Endothelial cell of umbilical vein (primary cell): Measurements from ENCODE around the gene CCSER1. TPM values are rescaled to one million over a fixed set of nuclear protein-coding genes. Genes with fewer than 3 reads are reported as not detected.

ENCODE experiments used
- BruUV-seq: library from RNA; stranded (reverse); fragments of 400-500 nt; replicated peaks from 2 replicates; lab custom pipeline; 2021; lab: Mats Ljungman, UMichigan
- CTCF ChIA-PET: fragments of 300-600, 350-600 bp; sonication (Branson Sonifier 250); formaldehyde crosslinking; loops from one replicate; lab custom pipeline; 2021; ENCODE audit warnings: antibody characterized with exemption, inconsistent platforms; lab: Charles Lee
- POLR2A ChIA-PET: fragments of 300-600, 350-600 bp; sonication (Branson Sonifier 250); formaldehyde crosslinking; loops from one replicate; lab custom pipeline; 2021; ENCODE audit warnings: antibody characterized with exemption, inconsistent platforms; lab: Charles Lee
- DNase-seq: peaks from one replicate; pipeline ENCODE4 v3.0.0-alpha.2; 2011; ENCODE audit warnings: low read depth, low spot score
- FAIRE-seq: peaks from 2 replicates; lab custom pipeline; 2011; peaks lifted over from hg19 to GRCh38; lab: Jason Lieb, UNC
- H2AFZ ChIP-seq: 2 replicates; pipeline ENCODE4 v1.6.0; 2012; ENCODE audit warnings: low read depth, low read length, control low read depth, inconsistent platforms
- H3K27ac ChIP-seq: 2 replicates; pipeline ENCODE4 v1.5.1; 2011; ENCODE audit warnings: low read depth, mild to moderate bottlenecking, control low read depth, low read length, moderate library complexity; ENCODE audit not compliant: insufficient read depth
- H3K27me3 ChIP-seq, 2 experiments: 2 replicates each; pipeline versions ENCODE4 v1.6.0 to v1.6.1; 2011; ENCODE audit warnings: low read length in 2 of 2, mixed read lengths in 1 of 2; ENCODE audit not compliant: control insufficient read depth in 2 of 2, insufficient read depth in 2 of 2
- H3K36me3 ChIP-seq, 2 experiments: 2 replicates in 1 of 2; 3 replicates in 1 of 2; pipeline ENCODE4 v1.5.1; 2011; ENCODE audit warnings: low read length in 2 of 2, mild to moderate bottlenecking in 1 of 2, moderate library complexity in 1 of 2; ENCODE audit not compliant: control insufficient read depth in 2 of 2, insufficient read depth in 2 of 2; ENCODE audit errors: extremely low read depth in 1 of 2
- H3K4me1 ChIP-seq: 3 replicates; pipeline ENCODE4 v1.5.1; 2011; ENCODE audit warnings: mild to moderate bottlenecking, low read length; ENCODE audit not compliant: control insufficient read depth, insufficient read depth; ENCODE audit errors: extremely low read depth
- H3K4me2 ChIP-seq: 2 replicates; pipeline ENCODE4 v1.6.1; 2011; ENCODE audit warnings: low read length, control low read depth, mixed read lengths; ENCODE audit not compliant: insufficient read depth
- H3K4me3 ChIP-seq, 3 experiments: fragments of 200-600 bp in 1 of 3; sonication (generic), shearing (Covaris generic) in 1 of 3; replicated peaks in 1 of 3; 2 replicates each; pipeline ENCODE4 v1.5.1; 2011 to 2016; ENCODE audit warnings: control low read depth in 3 of 3, low read length in 3 of 3, mild to moderate bottlenecking in 2 of 3, inconsistent platforms in 1 of 3, low read depth in 1 of 3, moderate library complexity in 1 of 3; ENCODE audit not compliant: insufficient read depth in 1 of 3
- H3K79me2 ChIP-seq: 2 replicates; pipeline ENCODE4 v1.6.0; 2012; ENCODE audit warnings: low read length, inconsistent platforms; ENCODE audit not compliant: control insufficient read depth, insufficient read depth
- H3K9ac ChIP-seq: replicated peaks from 2 replicates; pipeline ENCODE3; 2011; ENCODE audit warnings: low read length, control low read depth; ENCODE audit not compliant: insufficient read depth; ENCODE audit errors: extremely low read depth
- H3K9me1 ChIP-seq: replicated peaks from 3 replicates; pipeline ENCODE4 v1.6.0; 2011; ENCODE audit warnings: mild to moderate bottlenecking, low read length; ENCODE audit not compliant: control insufficient read depth, insufficient read depth; ENCODE audit errors: extremely low read depth
- H3K9me3 ChIP-seq: replicated peaks from 2 replicates; pipeline ENCODE4 v1.5.1; 2012; ENCODE audit warnings: low read length, inconsistent platforms; ENCODE audit not compliant: control insufficient read depth, insufficient read depth
- H4K20me1 ChIP-seq: replicated peaks from 2 replicates; pipeline ENCODE3; 2011; ENCODE audit warnings: mild to moderate bottlenecking, low read length; ENCODE audit not compliant: control insufficient read depth, insufficient read depth; ENCODE audit errors: extremely low read depth
- CTCF ChIP-seq, 2 donors: IDR thresholded peaks; 1 replicate in 1 of 2; 2 replicates in 1 of 2; pipeline ENCODE4 v1.5.1; 2011; ENCODE audit warnings: low read length in 2 of 2, mild to moderate bottlenecking in 2 of 2, moderate library complexity in 2 of 2, control low read depth in 1 of 2, inconsistent platforms in 1 of 2, low read depth in 1 of 2; ENCODE audit not compliant: insufficient read depth in 1 of 2; ENCODE audit errors: extremely low read depth in 1 of 2
- EZH2 ChIP-seq: IDR thresholded peaks from 2 replicates; pipeline ENCODE4 v1.6.1; 2012; ENCODE audit warnings: borderline replicate concordance, low read depth, mild to moderate bottlenecking, moderate library complexity, low read length, inconsistent platforms; ENCODE audit not compliant: severe bottlenecking
- FOS ChIP-seq: IDR thresholded peaks from 2 replicates; pipeline ENCODE4 v1.6.1; 2011; ENCODE audit warnings: mild to moderate bottlenecking, low read length, moderate library complexity, borderline replicate concordance; ENCODE audit not compliant: insufficient read depth
- GATA2 ChIP-seq: IDR thresholded peaks from 2 replicates; pipeline ENCODE4 v1.7.0; 2011; ENCODE audit warnings: low read depth, mild to moderate bottlenecking, moderate library complexity, mixed read lengths, low read length; ENCODE audit not compliant: insufficient read length, insufficient read depth
- JUN ChIP-seq: IDR thresholded peaks from 2 replicates; pipeline ENCODE4 v1.6.1; 2011; ENCODE audit warnings: borderline replicate concordance, low read depth; ENCODE audit not compliant: insufficient read length, insufficient read depth
- MYC ChIP-seq: IDR thresholded peaks from one replicate; pipeline ENCODE4 v1.6.1; 2011; ENCODE audit warnings: mild to moderate bottlenecking, low read depth, low read length
- POLR2A ChIP-seq: IDR thresholded peaks from 2 replicates; pipeline ENCODE4 v1.6.1; 2012; ENCODE audit warnings: low read depth, mild to moderate bottlenecking, control low read depth, low read length
- POLR2AphosphoS5 ChIP-seq: IDR thresholded peaks from 2 replicates; pipeline ENCODE4 v1.6.1; 2012; ENCODE audit warnings: low read depth, mild to moderate bottlenecking, control low read depth, low read length, moderate library complexity; ENCODE audit not compliant: insufficient read depth
- dilution Hi-C: fragments of 300-500 bp; cut with MboI; formaldehyde crosslinking; loops from one replicate; pipeline ENCODE4 v1.15.0; 2019; ENCODE audit warnings: low sequenced_read_pairs; ENCODE audit not compliant: extremely low pct_ligation_motif_present
- intact Hi-C: fragments of 100-400 bp; cut with micrococcal nuclease; formaldehyde crosslinking; loops from one replicate; pipeline ENCODE4 v1.10.0; 2022
- polyA plus RNA-seq, 4 experiments: library from polyadenylated mRNA; depleted of rRNA in 3 of 4; stranded (reverse) in 3 of 4; unstranded in 1 of 4; fragments of >200 nt; gene quantifications; 2 replicates each; pipeline versions ENCODE4 v1.2.1 to v1.2.3, GENCODE V29; 2011 to 2012; ENCODE audit warnings: missing spikeins in 1 of 4
- total RNA-seq: library from RNA; stranded (reverse); gene quantifications from 2 replicates; pipeline ENCODE4 v1.2.3, GENCODE V29; 2021
- TF ChIP-seq, protein P1 (sequence below): IDR thresholded peaks from 2 replicates; pipeline ENCODE4 v1.6.1; 2011; ENCODE audit not compliant: insufficient read depth, insufficient read length

The CCSER1 gene
- total and polyA plus RNA-seq, 2 donors (not counting 3 experiments of a cell fraction or from before 2014, with no cell fraction given) = 0.11 to 1.8 TPM

- H3K4me3 ChIP-seq = no peak overlapping the region
- H4K20me1 ChIP-seq = no peaks in the 10 kb centered on the region
- no TSS peak for BruUV-seq
- no peak for DNase-seq
- no peak overlapping the region for H3K4me2 ChIP-seq
- no peaks in the 10 kb centered on the region for H3K9me3 ChIP-seq
- no peak overlapping the region for H3K9ac ChIP-seq
- H3K79me2 ChIP-seq = no peaks in the 10 kb centered on the region
- H2AFZ ChIP-seq = no peak overlapping the region
- dilution Hi-C loops (no loop called here), intact Hi-C loops (no loop called here)
- no peak overlapping the region for H3K27ac ChIP-seq
- FAIRE-seq = no peak
- peaks cover 0 to 1% of the 10 kb centered on the region in 2 experiments for H3K27me3 ChIP-seq
- no peaks in the 10 kb centered on the region for H3K9me1 ChIP-seq
- POLR2A ChIA-PET = no interaction called here
- CTCF ChIA-PET = interaction anchor here (1.5 kb wide), 1 partner anchor 24 kb away, joined by 4 read pairs; no protein-coding TSS in a partner anchor
- H3K36me3 ChIP-seq = no peaks in the 10 kb centered on the region
- H3K4me1 ChIP-seq = no peaks in the 10 kb centered on the region
- no peak for TF ChIP-seq POLR2A
- no peak for TF ChIP-seq CTCF (IDR thresholded peaks at IDR 0.05; ENCODE audit: extremely low read depth in 1 of 2, insufficient read depth in 1 of 2, low read depth in 1 of 2, low read length in 2 of 2)
- no peak for TF ChIP-seq GATA2
- TF ChIP-seq FOS = no peak
- TF ChIP-seq, protein P1, sequence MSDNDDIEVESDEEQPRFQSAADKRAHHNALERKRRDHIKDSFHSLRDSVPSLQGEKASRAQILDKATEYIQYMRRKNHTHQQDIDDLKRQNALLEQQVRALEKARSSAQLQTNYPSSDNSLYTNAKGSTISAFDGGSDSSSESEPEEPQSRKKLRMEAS = no peak
- TF ChIP-seq EZH2 = no peak
- no peak for TF ChIP-seq POLR2AphosphoS5
- TF ChIP-seq JUN = no peak
- TF ChIP-seq MYC = no peak
These were observed 44.7 kb upstream of the CCSER1 start for GRCh38 chr4:90082449-90082848.
